NCI-H1092 (cell line): ENCODE measurements around the gene SHISA6.

Experiments
- DNase-seq: peaks from one replicate; lab custom pipeline; 2025; lab: John Stamatoyannopoulos, UW

The SHISA6 gene

GRCh38 chr17:11539637-11540036, 298.6 kb downstream of the SHISA6 start:
- DNase-seq = no peak

- no peak for DNase-seq
Observed at GRCh38 chr17:11545002-11545401, 304.0 kb downstream of the SHISA6 start.

- no peak for DNase-seq
Observed at GRCh38 chr17:11545696-11546095, 304.7 kb downstream of the SHISA6 start.

- DNase-seq = no peak
Observed at GRCh38 chr17:11547853-11548252, 306.8 kb downstream of the SHISA6 start.

GRCh38 chr17:11548398-11548797, 307.4 kb downstream of the SHISA6 start:
- DNase-seq = no peak

- DNase-seq = no peak
Observed at GRCh38 chr17:11550431-11550830, 309.4 kb downstream of the SHISA6 start.

GRCh38 chr17:11551442-11551841, 310.4 kb downstream of the SHISA6 start:
- no peak for DNase-seq

GRCh38 chr17:11553135-11553534, 312.1 kb downstream of the SHISA6 start:
- no peak for DNase-seq

GRCh38 chr17:11554042-11554441, 313.0 kb downstream of the SHISA6 start:
- no peak for DNase-seq

- no peak for DNase-seq
Observed at GRCh38 chr17:11554542-11554941, 313.5 kb downstream of the SHISA6 start.

GRCh38 chr17:11555530-11555929, 314.5 kb downstream of the SHISA6 start:
- DNase-seq = no peak

- no peak for DNase-seq
Observed at GRCh38 chr17:11557727-11558452, 316.9 kb downstream of the SHISA6 start.

GRCh38 chr17:11558681-11559234, 317.7 kb downstream of the SHISA6 start:
- DNase-seq = no peak

- no peak for DNase-seq
Observed at GRCh38 chr17:11559601-11560000, 318.6 kb downstream of the SHISA6 start.

GRCh38 chr17:11561281-11561680, 320.3 kb downstream of the SHISA6 start:
- DNase-seq = no peak

GRCh38 chr17:11561702-11562101, 320.7 kb downstream of the SHISA6 start:
- DNase-seq = no peak

GRCh38 chr17:11564589-11565380, 323.8 kb downstream of the SHISA6 start:
- no peak for DNase-seq

GRCh38 chr17:11565591-11565990, 324.6 kb downstream of the SHISA6 start:
- DNase-seq = no peak

- DNase-seq = no peak
Observed at GRCh38 chr17:11578998-11579397, 338.0 kb downstream of the SHISA6 start.

- DNase-seq = no peak
Observed at GRCh38 chr17:11580677-11581076, 339.7 kb downstream of the SHISA6 start.

- no peak for DNase-seq
Observed at GRCh38 chr17:11582217-11582616, 341.2 kb downstream of the SHISA6 start.

- no peak for DNase-seq
Observed at GRCh38 chr17:11583306-11583992, 342.4 kb downstream of the SHISA6 start.

- no peak for DNase-seq
Observed at GRCh38 chr17:11589716-11590115, 348.7 kb downstream of the SHISA6 start.
